ENCODE results near the gene DHFR2. TPM values are rescaled to one million over a fixed set of nuclear protein-coding genes. Genes with fewer than 3 reads are reported as not detected.

DHFR2 gene
- total and polyA plus RNA-seq, 10 of the 15 experiments (the other 5 are each of a cell fraction or from before 2014, with no cell fraction given) = 1.8 to 5.6 (median 4.4) TPM

DNA sequence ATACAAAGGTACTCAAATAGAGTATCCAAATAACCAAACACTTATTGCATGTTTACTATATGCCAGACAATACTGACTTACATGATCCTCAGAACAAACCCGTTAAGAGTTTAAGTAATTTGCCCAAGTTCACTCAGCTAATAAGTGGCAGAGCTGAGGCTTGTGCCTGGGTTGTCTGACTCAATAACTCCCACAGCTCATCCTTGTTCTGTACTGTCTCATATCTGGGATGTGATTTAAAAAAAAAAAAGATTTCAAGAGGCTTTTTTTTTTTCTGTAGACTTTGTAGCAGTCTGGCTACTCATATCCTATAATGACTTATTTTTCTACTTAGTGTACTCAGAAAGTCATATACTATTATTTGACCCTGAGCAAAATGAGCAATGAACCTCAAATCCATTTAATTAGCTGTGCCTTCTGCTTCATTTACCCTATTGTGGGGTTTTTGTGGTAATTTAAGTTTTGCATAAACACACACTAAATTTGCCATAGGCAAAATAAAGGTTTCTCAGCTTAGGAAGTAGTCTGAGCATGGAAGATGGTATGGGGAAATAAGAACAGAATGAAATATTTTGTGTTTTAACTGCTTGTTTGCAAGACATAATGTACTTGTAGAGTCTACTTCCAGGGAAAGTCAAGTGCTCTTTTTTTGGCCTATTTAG is 3.2 kb upstream of the DHFR2 start:
- no peak overlapping the region for H3K27ac ChIP-seq (ENCODE audit: control insufficient read depth, insufficient read depth)
- CTCF ChIA-PET = interaction anchor here (0.6 to 11.1 kb wide), 8 partner anchors 15 to 227 kb away, joined by 3 to 164 read pairs (median 4); partner anchors contain the start of gene STX19
- SMC1A ChIA-PET (ENCODE audit: uncharacterized antibody, unreplicated experiment) = interaction anchor here (1.0 to 1.6 kb wide), 6 partner anchors 13 to 63 kb away, joined by 3 to 7 read pairs (median 4); no protein-coding TSS in a partner anchor
- ATAC-seq = no peak
- POLR2A ChIA-PET = interaction anchor here (0.9 kb wide), 1 partner anchor 63 kb away, joined by 3 read pairs; no protein-coding TSS in a partner anchor
- H3K4me2 ChIP-seq (ENCODE audit: control insufficient read depth, insufficient read depth) = peak overlapping the region; percentile 72
- TF ChIP-seq RELB (IDR thresholded peaks at IDR 0.05; ENCODE audit: low read depth) (no peak), ZNF384 (IDR thresholded peaks at IDR 0.05; ENCODE audit: borderline replicate concordance, low read depth, low read length) (peak; percentile 18; the same call in 1 of the 2 replicates), POU2F2 (IDR thresholded peaks at IDR 0.05; ENCODE audit: borderline replicate concordance, low read depth, low read length) (peak; percentile 36; the same call in 1 of the 3 replicates), BHLHE40 (IDR thresholded peaks at IDR 0.05; ENCODE audit: borderline replicate concordance in 1 of 2, low read depth in 2 of 2, low read length in 1 of 2) (0 out of 4 replicates have a peak, but pooled peaks of 1 of the 2 experiments have one; percentile 10), PBX3 (IDR thresholded peaks at IDR 0.05; ENCODE audit: insufficient replicate concordance, low read depth, low read length) (no peak), NR2F1 (conservative IDR thresholded peaks at IDR 0.05) (0 out of 2 replicates have a peak, but pooled peaks have one; percentile 40)
- TF ChIP-seq, protein P1, sequence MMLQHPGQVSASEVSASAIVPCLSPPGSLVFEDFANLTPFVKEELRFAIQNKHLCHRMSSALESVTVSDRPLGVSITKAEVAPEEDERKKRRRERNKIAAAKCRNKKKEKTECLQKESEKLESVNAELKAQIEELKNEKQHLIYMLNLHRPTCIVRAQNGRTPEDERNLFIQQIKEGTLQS (IDR thresholded peaks at IDR 0.05; ENCODE audit: borderline replicate concordance, extremely low read depth, low read depth, low read length) = no peak
- DNase-seq (ENCODE audit: low read depth, low spot score) = no peak
- peaks cover 60% of the 10 kb centered on the region for H3K79me2 ChIP-seq (ENCODE audit: control insufficient read depth, insufficient read depth, low read length)
- H3K4me3 ChIP-seq = no peak overlapping the region
- no peak overlapping the region; the same call in 1 of the 2 replicates for H3K9ac ChIP-seq (ENCODE audit: control insufficient read depth, insufficient read depth, low read length)
- RAD21 ChIA-PET (ENCODE audit: unreplicated experiment) = interaction anchor here (0.8 to 1.4 kb wide), 6 partner anchors 28 to 63 kb away, joined by 3 to 9 read pairs (median 4); no protein-coding TSS in a partner anchor
- H3K9me3 ChIP-seq (replicated peaks; ENCODE audit: control insufficient read depth, insufficient read depth, low read length) = peaks cover 14% of the 10 kb centered on the region; the same call in 2 of the 3 replicates
- no peaks in the 10 kb centered on the region for H3K27me3 ChIP-seq (replicated peaks in 1 of 2; ENCODE audit: control insufficient read depth in 2 of 2, insufficient read depth in 2 of 2, low read length in 1 of 2)
- intact Hi-C loops (cut with micrococcal nuclease; ENCODE audit: unreplicated experiment) = loop anchor here (1.0 kb wide), 1 partner anchor 62 kb away; no protein-coding TSS in a partner anchor
- in situ Hi-C loops (cut with MboI) = loop anchor here (5.0 kb wide), 1 partner anchor 59 kb away; no protein-coding TSS in a partner anchor
- WGBS (ENCODE audit: insufficient coverage, insufficient replicate concordance, low lambda C conversion rate, missing lambda C conversion rate) = 62% methylated on average over 1 of the region's 1 CpG
- peaks cover 0 to 19% of the 10 kb centered on the region in 2 experiments; a peak in 2 of 4 replicates for H3K36me3 ChIP-seq (ENCODE audit: control insufficient read depth in 2 of 2, insufficient read depth in 2 of 2, low read length in 1 of 2)
- FAIRE-seq = no peak
- no peaks in the 10 kb centered on the region for H4K20me1 ChIP-seq (ENCODE audit: control insufficient read depth, insufficient read depth)
- no peak overlapping the region for H2AFZ ChIP-seq (ENCODE audit: control insufficient read depth, low read depth, low read length)
- H3K4me1 ChIP-seq (ENCODE audit: control insufficient read depth, insufficient read depth, low read length) = peaks cover 15% of the 10 kb centered on the region
- BruUV-seq (replicated peaks) = no TSS peak
